ENCODE data around the gene GAREM1.

- TF ChIP-seq POLR2AphosphoS5 (IDR thresholded peaks at IDR 0.05; ENCODE audit: borderline replicate concordance, low read depth, low read length) (no peak), EZH2 (IDR thresholded peaks at IDR 0.05) (no peak), FOXP2 (optimal IDR thresholded peaks at IDR 0.05; ENCODE audit: control extremely low read depth, extremely low read length, insufficient read depth) (no peak)
Observed at GRCh38 chr18:32319084-32319483, 151.6 kb downstream of the GAREM1 start.

Measured in SK-N-MC (cell line).